K562 (cell line): Measurements from ENCODE around the gene TTL. TPM values are rescaled to one million over a fixed set of nuclear protein-coding genes. Genes with fewer than 3 reads are reported as not detected.
"Not testable (repeated sequence)": the region's sequence is repeated elsewhere in the genome, so short reads cannot be mapped to it uniquely, and the experiment has no call there.

Experiments
- ATAC-seq: fragments of 200-7000 bp; cut with Tn5 transposase; 3 replicates; pipeline ENCODE4 v1.9.1; 2020; ENCODE audit warnings: moderate library complexity
- BruUV-seq: library from RNA; stranded (reverse); fragments of 400-500 nt; replicated peaks from 2 replicates; lab custom pipeline; 2021; lab: Mats Ljungman, UMichigan
- CTCF ChIA-PET: fragments of 300-600 bp; formaldehyde crosslinking; extraction: SDS; loops from one replicate; lab custom pipeline; 2021; ENCODE audit warnings: low intra/inter-chr PET ratio; lab: Yijun Ruan, JAX
- POLR2A ChIA-PET: fragments of 300-600, 350-650 bp; sonication (Branson Sonifier 250); formaldehyde crosslinking; extraction: SDS; loops from one replicate; lab custom pipeline; 2021; ENCODE audit warnings: antibody characterized with exemption, inconsistent platforms; lab: Yijun Ruan, JAX
- DNase-seq, 4 experiments: peaks; one replicate each; pipeline versions ENCODE4 v3.0.0 to v3.0.0-alpha.2; 2011 to 2018; ENCODE audit warnings: low spot score in 3 of 4, mixed read lengths in 3 of 4; ENCODE audit errors: extremely low read depth in 1 of 4
- FAIRE-seq: peaks from 2 replicates; lab custom pipeline; 2011; peaks lifted over from hg19 to GRCh38; lab: Jason Lieb, UNC
- H2AFZ ChIP-seq: 2 replicates; pipeline ENCODE4 v1.6.0; 2011; ENCODE audit warnings: low read depth, low read length, control low read depth, inconsistent platforms
- H3K27ac ChIP-seq: fragments of 200-600 bp; 3 replicates; pipeline ENCODE4 v1.8.0; 2011; ENCODE audit warnings: low read depth, mild to moderate bottlenecking, control low read depth, inconsistent platforms, low read length, moderate library complexity, mixed read lengths; ENCODE audit errors: extremely low read depth
- H3K27me3 ChIP-seq, 2 experiments: fragments of 300-600 bp in 1 of 2; 2 replicates in 1 of 2; 3 replicates in 1 of 2; pipeline versions ENCODE4 v1.6.0 to v1.8.0; 2011; ENCODE audit warnings: inconsistent platforms in 2 of 2, low read length in 2 of 2, mild to moderate bottlenecking in 1 of 2, mixed read lengths in 1 of 2, moderate library complexity in 1 of 2; ENCODE audit not compliant: control insufficient read depth in 2 of 2, insufficient read depth in 2 of 2
- H3K36me3 ChIP-seq: fragments of 300-600 bp; 3 replicates; pipeline ENCODE4 v1.8.0; 2011; ENCODE audit warnings: mild to moderate bottlenecking, low read length, inconsistent platforms; ENCODE audit not compliant: control insufficient read depth, insufficient read depth
- H3K4me1 ChIP-seq, 2 experiments: fragments of 200-600 bp in 1 of 2; replicated peaks in 1 of 2; 2 replicates in 1 of 2; 3 replicates in 1 of 2; pipeline versions ENCODE4 v1.5.1 to v1.8.0; 2011; ENCODE audit warnings: inconsistent platforms in 2 of 2, low read length in 2 of 2, mild to moderate bottlenecking in 1 of 2, mixed read lengths in 1 of 2, moderate library complexity in 1 of 2; ENCODE audit not compliant: control insufficient read depth in 2 of 2, insufficient read depth in 2 of 2
- H3K4me2 ChIP-seq: 2 replicates; pipeline ENCODE4 v1.6.1; 2011; ENCODE audit warnings: low read length, control low read depth, inconsistent platforms, mixed read lengths; ENCODE audit not compliant: insufficient read depth
- H3K4me3 ChIP-seq: fragments of 200-600 bp; sonication (generic), shearing (Covaris generic); 2 replicates; pipeline ENCODE4 v1.5.1; 2016; ENCODE audit warnings: control low read depth, inconsistent platforms
- H3K79me2 ChIP-seq: fragments of 200-600 bp; 3 replicates; pipeline ENCODE4 v1.8.0; 2011; ENCODE audit warnings: low read length, inconsistent platforms; ENCODE audit not compliant: control insufficient read depth, insufficient read depth
- H3K9ac ChIP-seq, 2 experiments: 2 replicates each; pipeline versions ENCODE4 v1.6.0 to v1.6.1; 2011; ENCODE audit warnings: low read depth in 2 of 2, low read length in 2 of 2, control low read depth in 1 of 2, inconsistent platforms in 1 of 2, mild to moderate bottlenecking in 1 of 2, mixed read lengths in 1 of 2; ENCODE audit not compliant: insufficient read depth in 1 of 2
- H3K9me1 ChIP-seq: one replicate; pipeline ENCODE4 v1.6.0; 2011; ENCODE audit warnings: inconsistent platforms, mild to moderate bottlenecking, low read length, moderate library complexity; ENCODE audit not compliant: control insufficient read depth, insufficient read depth
- H3K9me3 ChIP-seq: replicated peaks from 2 replicates; pipeline ENCODE4 v1.5.1; 2011; ENCODE audit warnings: low read depth, low read length, inconsistent platforms; ENCODE audit not compliant: control insufficient read depth, insufficient read depth
- H4K20me1 ChIP-seq: replicated peaks from 2 replicates; pipeline ENCODE4 v1.6.1; 2011; ENCODE audit warnings: low read length, inconsistent platforms, mixed read lengths; ENCODE audit not compliant: control insufficient read depth, insufficient read depth
- ZNF316 ChIP-seq: fragments of 450-650 bp; IDR thresholded peaks from 2 replicates; pipeline ENCODE4 v1.6.1; 2016
- WGBS: fragments of 100-300 bp; shearing (Covaris generic); methylation state at CpG from one replicate; pipeline ENCODE4 v1.1.6; 2016; ENCODE audit warnings: low coverage, mixed read lengths; ENCODE audit not compliant: insufficient coverage; ENCODE audit errors: missing lambda C conversion rate; 5-methylcytosine and 5-hydroxymethylcytosine counted together
- in situ Hi-C: fragments of 300-500 bp; cut with MboI; formaldehyde crosslinking; loops from 4 replicates; pipeline ENCODE4 v1.15.0; 2018; ENCODE audit warnings: inconsistent platforms, mixed read lengths
- intact Hi-C: fragments of 100-400 bp; cut with micrococcal nuclease; formaldehyde crosslinking; loops from 2 replicates; pipeline ENCODE4 v1.14.2; 2022
- polyA plus RNA-seq, 8 experiments: library from polyadenylated mRNA; depleted of rRNA in 4 of 8; stranded (reverse) in 5 of 8; unstranded in 3 of 8; fragments of >200 nt; fragmentation: Nextera tagmentation in 2 of 8; fragmentation: Illumina TruSeq in 1 of 8; extraction: Ambion mirVana in 2 of 8; extraction: Trizol in 1 of 8; gene quantifications; 2 replicates each; pipeline versions ENCODE4 v1.2.1 to v1.2.3, GENCODE V29; 2011 to 2014; ENCODE audit warnings: inconsistent platforms in 1 of 8, missing spikeins in 1 of 8
- total RNA-seq, 7 experiments: library from RNA; depleted of rRNA in 6 of 7; stranded (reverse); fragments of >200 nt in 6 of 7; fragmentation: Illumina TruSeq in 2 of 7; extraction: Trizol in 2 of 7; gene quantifications; 2 replicates each; pipeline versions ENCODE4 v1.2.1 to v1.2.3, GENCODE V29; 2011 to 2021; ENCODE audit warnings: low replicate concordance in 1 of 7

Gene TTL
- total and polyA plus RNA-seq, 9 of the 15 experiments (the other 6 are each of a cell fraction or from before 2014, with no cell fraction given), result 9.4 to 54.4 (median 34.9) TPM

DNA sequence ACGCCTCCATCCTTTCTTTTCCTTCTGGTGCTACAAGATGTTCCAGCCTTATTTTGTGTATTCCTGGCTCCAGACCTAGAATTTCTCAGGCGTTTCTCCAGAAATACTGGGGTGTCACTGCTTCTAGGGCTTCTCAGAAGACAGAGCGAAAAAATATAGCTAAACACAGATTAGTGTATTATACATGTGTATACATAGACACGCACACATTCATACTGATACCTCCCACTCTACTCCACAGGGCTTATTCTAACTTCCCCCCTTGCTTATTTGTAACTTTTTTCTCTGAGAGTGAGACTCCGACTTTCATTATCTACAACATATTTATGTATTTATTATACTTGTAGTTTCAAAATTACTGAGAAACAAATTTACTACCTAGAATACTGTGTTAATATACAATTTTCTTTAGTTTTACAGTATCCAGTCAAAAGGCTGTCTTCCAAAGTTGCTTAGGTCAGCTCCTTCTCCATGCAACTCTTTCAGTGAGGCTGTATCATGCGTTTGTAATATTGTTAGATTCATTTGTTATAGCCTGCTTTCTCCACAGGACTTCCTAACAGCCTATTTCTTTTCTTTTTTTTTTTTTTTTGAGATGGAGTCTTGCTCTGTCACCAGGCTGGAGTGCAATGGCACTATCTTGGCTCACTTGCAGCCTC is 43.2 kb upstream of the TTL start:
- POLR2A ChIA-PET, H2AFZ ChIP-seq, H3K9me3 ChIP-seq, H3K4me3 ChIP-seq, BruUV-seq, in situ Hi-C loops: not testable (repeated sequence)
- TF ChIP-seq ZNF316, result peak; percentile 28
- TF ChIP-seq, all 486 proteins: peak for 1; not testable (repeated sequence) for 485
- H3K4me2 ChIP-seq, ATAC-seq, FAIRE-seq, H3K27me3 ChIP-seq, H3K9ac ChIP-seq, CTCF ChIA-PET, H3K27ac ChIP-seq, H3K9me1 ChIP-seq, H3K79me2 ChIP-seq, intact Hi-C loops, H3K36me3 ChIP-seq, H4K20me1 ChIP-seq, DNase-seq: not testable (repeated sequence)
- H3K4me1 ChIP-seq, result peaks cover 0 to 24% of the 10 kb centered on the region in 2 experiments; a peak in 2 of 5 replicates
- WGBS, result 11% methylated on average over 5 of the region's 6 CpGs

DNA sequence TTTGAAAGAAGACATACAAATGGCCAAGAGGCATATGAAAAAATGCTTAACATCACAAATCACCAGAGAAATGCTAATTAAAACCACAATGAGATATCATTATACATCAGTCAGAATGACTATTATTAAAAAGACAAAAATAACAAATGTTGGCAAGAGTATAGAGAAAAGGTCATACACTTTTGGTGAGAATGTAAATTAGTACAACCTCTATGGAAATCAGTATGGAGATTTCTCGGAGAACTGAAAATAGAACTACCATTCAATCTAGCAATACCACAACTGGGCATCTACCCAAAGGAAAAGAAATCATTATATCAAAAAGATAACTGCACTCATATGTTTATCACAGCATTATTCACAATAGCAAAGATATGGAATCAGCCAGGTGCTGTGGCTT is 37.7 kb upstream of the TTL start:
- in situ Hi-C loops, result loop anchor here (5.0 kb wide), 1 partner anchor 1957 kb away; no protein-coding TSS in a partner anchor
- H3K9me1 ChIP-seq, H3K27ac ChIP-seq, ATAC-seq, DNase-seq, H3K4me2 ChIP-seq, FAIRE-seq, intact Hi-C loops, H3K36me3 ChIP-seq, H2AFZ ChIP-seq, H3K27me3 ChIP-seq, H3K4me1 ChIP-seq, CTCF ChIA-PET, H3K9me3 ChIP-seq, H3K79me2 ChIP-seq, H3K4me3 ChIP-seq, BruUV-seq, H3K9ac ChIP-seq, H4K20me1 ChIP-seq, POLR2A ChIA-PET: not testable (repeated sequence)
- no CpG with 5 or more reads among the region's 1 CpG for WGBS
